ENCODE measurements around the gene TCP10L.
"Not testable (repeated sequence)": the region's sequence is repeated elsewhere in the genome, so short reads cannot be mapped to it uniquely, and the experiment has no call there.

The TCP10L gene, protein sequence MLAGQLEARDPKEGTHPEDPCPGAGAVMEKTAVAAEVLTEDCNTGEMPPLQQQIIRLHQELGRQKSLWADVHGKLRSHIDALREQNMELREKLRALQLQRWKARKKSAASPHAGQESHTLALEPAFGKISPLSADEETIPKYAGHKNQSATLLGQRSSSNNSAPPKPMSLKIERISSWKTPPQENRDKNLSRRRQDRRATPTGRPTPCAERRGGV

DNA sequence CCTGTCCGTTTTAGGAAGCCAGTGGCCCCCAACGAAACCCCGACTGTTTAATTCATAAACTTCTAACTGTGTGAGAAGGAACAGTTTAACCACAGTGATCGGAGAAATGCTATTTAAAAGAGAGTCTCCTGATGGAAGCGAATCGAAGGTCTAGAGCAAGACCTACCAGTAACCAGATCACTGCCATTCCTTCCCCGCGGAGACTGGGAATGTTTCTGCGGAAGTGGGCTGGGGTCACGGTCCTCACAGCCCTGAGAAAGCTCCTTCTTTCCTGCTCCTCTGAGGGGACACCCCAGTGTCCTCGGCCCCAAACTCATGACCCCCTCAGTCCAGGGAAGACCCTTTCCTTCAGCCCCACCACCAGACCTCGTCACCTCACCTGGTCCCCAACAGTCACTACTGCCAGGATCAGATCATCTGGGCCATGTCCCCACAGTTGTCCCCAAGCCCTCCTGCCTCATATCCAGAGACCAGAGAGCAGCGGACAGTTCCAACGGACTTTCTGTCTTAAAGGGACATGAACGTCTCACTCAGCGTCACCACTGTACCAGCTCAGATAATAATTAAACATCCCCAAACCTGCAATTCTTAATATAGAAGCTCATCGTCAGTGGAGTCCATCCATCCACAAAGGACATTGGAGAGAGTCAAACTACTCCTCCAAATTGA is at the start of gene TCP10L:
TCP10L (minus strand) TSS at position 482 of the 669 bp plus-strand sequence. CDS start 1,219 bp downstream, outside the sequence.
- DNase-seq = no peak

DNA sequence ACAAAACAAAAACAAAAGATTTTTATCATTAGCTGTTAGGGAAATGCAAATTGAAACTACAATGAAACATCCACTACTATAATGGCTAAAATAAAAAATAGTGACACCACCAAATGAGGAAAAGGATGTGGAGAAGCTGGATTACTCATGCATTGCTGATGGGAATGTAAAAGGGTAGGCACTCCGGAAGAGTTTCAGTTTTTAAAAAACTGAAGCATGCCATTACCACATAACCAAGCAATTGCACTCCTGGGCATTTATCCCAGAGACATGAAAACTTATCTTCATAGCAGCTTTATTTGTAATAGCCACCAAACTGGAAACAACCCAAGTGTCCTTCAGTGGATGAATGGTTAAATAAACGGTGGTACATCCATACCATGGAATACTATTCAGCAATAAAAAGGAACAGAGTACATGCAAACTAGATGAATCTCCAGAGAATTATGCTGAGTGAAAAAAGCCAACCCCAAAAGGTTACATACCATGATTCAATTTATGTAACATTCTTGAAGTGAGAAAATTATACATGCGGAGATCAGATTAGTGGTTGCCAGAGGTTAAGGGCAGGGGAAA is 41.4 kb upstream of the TCP10L start:
- no peak for DNase-seq

DNA sequence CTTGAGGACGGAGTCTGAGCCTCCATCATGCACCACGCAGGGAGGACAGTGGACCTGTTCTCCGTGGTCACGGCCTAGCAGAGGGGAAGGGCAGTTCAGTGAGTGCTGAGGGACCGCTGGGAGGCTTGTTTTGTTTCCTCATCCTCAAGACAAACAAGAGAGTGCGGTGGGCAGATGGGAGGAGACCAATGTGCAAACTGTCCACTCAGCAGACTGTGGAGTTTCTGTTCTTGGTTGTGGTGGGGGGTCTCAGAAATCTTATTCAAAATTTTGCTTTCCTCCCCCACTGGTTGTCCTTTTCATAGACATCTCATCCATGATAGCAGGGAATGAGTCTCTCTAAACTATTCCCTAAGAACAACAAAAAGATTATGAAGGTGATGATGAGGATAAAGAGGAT is 32.9 kb upstream of the TCP10L start:
- DNase-seq = not testable (repeated sequence)

DNA sequence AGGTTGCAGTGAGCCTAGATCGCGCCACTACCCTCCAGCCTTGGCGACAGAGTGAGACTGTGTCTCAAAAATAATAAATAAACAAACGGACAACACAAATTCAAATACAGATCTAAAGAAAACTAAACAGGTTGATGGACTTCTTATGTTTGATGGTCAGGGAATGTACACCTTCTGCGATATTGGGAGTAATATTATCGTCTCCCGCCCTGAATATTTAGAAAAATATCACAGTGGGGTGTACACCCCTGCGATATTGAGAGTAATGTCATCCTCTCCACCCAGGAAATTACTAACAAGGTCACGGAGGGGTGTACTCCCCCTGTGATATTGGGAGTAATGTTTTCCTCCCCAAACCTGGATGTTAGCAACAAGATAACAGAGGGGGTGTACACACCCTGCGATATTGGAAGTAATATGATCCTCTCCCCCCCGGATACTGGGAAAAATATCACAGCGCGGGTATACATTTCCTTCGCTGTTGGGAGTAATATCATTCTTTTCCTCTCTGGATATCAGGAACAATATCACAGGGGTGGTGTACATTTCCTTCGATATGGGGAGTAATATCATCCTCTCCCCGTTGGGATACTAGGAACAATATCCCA is 28.2 kb upstream of the TCP10L start:
- no peak for DNase-seq

DNA sequence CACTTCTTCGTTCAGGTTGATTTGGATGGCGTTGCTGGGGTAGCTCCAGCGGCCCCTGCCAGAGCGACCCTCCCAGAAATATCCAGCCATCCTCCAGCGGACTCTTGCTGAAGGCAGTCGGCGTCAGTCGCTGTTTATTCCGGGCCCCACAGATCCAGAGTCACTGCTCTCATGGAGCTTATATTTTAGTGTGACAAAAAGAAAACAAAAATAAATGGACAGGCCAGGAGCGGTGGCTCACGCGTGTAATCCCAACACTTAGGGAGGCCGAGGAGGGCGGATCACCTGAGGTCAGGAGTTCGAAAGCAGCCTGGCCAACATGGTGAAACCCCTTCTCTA is 27.6 kb upstream of the TCP10L start:
- DNase-seq = no peak

DNA sequence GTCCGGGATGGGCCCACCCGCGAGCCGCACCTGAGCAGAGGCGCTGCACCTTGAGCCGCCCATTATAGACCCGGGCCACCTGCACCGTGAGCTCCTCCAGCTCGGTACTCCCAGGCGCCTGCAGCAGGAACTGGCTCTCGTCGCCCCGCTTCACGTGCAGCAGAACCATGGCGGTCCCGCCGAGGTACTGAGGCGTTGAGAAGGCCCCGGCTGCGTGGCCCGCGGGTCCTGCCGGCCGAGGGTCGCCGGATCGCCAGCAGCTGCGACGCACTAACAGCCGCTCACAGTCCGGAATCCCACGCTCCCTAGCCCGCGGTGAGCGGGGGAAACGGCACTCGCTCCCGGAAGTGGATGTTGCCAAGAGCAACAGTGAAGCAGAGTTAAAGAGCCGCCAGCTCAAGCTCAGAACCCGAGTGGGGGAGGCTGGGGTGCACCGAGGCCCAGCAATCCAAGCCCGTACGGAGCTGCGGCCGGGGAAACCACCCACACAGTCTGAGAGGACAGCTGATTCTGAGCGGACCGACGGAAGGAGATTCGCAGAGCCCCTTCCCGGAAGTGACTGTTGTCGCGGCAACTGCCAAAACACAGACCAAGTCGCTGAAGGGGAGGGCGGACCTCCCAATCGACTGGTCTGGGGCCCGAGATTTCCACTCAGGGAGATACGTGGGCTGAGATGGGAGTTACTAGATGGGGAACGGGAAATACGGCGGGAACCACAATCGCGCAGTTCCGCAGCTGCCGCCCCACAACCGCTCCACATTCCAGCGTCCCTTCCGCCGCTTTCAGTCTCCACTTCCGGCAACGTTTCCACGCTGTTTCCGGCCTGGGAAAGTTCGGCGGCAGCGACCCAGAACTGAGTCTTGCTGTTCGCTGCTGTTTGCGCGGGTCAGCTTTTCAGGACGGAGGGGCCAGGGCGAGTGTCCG is 27.0 kb upstream of the TCP10L start, which contains the start of gene CFAP298:
CFAP298 (minus strand) TSS at position 303 of the 924 bp plus-strand sequence; CDS start at position 169, 134 bp downstream.
- DNase-seq = peak; percentile 91 to 92

DNA sequence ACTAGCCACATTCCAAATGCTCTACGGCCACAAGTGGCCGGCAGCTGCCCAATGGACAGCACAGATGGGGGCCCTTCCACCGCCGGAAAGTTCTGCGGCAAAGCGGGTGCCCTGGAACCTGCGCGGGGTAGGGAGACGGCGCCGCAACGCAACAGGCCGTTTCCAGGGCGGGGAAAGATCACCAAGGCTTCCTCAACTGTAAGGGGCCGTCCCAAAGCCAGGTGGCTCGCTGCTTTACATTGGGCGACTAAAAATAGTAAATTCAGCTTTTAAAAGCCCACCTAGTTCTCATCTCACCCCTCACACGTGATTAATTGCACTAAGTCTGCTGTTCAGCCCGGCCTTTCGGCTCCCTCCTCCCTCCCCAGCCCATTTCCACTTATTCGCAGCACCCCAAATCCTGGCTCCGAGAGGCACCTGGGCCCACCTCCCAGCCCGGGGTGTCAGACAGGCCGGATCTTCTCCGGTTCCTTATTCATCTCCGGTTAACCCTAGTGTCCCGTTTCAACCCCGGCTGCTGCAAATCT is 26.2 kb upstream of the TCP10L start:
- DNase-seq = peak; percentile 48 to 58

DNA sequence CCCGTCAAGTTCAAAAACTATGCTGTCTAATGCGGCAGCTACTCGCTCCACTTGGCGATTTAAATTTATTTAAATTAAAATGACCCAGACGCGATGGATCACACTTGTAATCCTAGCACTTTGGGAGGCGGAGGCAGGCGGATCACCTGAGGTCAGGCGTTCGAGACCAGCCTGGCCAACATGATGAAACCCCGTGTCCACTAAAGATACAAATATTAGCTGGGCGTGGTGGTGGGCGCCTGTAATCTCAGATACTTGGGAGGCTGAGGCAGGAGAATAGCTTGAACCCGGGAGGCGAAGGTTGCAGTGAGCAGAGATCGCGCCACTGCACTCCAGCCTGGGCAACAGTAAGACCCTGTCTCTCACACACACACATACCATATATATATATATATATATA is 25.6 kb upstream of the TCP10L start:
- DNase-seq = not testable (repeated sequence)

DNA sequence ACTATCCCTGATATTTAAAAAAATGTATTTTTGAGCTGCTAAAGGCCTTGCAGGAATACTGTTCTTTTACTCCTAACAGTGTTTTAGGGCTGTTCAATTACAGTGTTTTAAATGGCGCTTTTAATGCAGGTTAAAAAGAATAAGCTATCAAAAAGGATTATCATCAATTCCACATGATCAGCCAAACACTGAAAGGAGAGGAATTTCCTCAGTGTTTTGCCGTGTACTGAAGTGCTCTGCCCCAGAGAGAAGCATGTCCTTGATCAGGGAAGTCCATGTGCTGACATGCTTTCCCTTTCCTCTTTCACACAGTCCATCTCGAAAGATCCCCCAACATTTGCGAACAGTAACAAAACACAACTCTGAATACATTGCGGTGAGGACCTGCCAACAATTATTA is 23.5 kb upstream of the TCP10L start:
- no peak for DNase-seq

DNA sequence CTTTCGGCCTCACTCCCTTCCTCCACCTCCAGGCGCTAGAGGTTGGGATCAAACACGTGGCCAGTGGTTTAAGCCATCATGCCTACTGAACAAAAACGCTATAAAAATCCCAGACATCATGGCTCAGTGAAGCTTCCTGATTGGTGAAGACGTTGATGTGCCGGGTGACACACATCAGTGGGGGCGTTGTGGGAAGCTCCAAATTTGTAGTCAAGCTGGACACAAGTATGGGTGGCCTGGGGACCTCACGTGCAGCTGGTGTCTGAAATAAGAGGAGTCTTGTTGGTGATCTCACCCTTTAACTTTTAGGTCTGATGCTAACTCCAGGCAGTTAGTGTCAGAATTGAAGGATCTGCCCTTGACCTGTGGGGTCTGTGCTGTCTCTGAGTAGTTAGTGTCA is 20.1 kb upstream of the TCP10L start:
- no peak for DNase-seq

DNA sequence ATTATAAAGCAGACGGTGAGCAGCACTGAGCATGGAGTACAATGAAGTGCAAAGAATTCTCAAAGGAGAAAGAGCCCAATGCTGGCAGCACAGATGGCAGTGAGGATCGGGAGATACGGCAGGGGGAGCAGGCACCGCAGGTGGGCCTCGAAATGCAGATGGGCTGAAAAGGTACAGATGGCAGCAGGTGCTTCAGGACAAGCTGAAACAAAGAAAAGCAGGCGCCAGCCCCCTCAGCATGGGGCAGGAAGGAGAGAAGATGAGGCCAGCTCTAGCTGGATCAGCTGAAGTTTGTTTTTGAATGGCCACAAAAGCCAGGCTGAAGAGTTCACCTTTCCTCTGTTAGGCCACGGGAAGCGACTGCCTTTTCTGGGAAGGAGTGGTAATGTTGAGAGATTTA is 19.1 kb upstream of the TCP10L start:
- DNase-seq = no peak

DNA sequence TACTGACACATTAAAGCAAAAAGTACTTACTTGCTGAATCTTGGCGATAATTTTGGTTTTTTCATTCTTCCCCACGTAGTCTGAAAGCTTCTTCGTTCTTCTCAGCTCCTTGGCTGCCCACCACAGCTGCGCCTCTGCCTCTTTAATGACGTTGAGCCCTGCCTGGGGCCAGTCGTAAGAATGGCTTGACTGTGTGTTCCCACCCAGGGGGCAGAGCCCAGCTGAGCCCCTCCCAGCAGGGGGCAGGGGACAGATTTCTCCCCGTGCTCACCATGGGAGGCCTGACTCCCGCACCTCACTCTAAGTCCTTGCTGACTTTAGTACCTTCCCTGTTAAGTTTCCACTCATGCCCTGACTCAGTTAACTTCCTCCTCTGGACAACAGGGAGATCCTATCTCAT is 17.8 kb upstream of the TCP10L start:
- no peak for DNase-seq

DNA sequence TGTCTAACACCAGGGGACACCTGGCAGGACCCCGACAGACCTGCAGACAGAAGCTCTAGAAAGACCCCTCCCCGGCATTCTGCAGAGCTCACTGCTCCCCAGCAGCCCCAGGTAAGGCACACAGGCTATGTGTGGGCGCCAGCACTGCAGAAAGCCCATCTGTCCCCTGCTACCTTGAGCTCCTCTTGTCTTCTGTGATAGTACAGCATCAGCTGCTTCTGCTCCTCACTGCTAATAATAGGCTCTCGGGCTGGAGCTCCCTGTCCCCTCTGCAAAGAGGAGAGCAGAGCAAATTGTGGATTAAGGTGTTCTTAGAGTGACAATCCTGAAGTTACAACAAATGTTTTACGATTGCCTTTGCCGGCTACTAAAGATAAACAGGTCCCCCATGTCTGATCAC is 16.8 kb upstream of the TCP10L start:
- DNase-seq = no peak

DNA sequence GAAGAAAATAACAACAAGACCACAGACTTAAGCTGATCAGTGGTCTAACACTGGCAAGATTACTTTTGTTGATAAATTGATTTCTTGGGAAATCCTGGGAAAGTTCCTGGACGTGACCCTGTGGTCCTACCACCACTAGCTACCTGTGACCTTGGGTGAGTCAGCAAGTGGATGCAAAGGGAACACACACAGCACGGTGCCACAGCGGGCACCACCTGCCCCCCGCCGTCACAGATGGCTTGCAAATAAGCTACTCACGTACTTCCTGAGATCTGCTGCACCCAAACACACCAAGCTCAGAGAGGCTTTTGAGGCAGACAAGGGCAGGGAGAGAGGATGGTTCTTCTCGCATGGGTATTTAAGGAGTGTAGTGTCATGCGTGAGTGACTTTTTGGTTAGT is 14.2 kb upstream of the TCP10L start:
- DNase-seq = no peak

DNA sequence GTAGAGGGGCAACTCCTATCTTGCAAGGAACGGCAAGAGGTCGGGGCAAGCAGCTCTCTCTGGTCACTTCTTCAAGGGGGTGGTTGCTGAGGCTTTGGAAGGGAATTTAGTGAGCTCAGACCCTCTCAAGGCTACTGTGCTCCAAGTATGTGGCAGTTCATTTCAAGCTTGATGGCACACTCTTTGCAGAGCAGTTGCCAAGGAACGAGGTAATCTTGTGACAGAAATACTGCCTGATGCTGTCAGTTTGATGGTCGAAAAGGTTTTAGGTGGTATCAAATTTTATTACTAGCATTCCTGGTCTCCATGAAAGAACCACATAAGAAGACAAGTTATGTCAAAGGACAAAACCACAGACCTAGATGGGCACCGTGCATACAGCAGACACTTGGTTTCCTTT is 13.8 kb upstream of the TCP10L start:
- no peak for DNase-seq

DNA sequence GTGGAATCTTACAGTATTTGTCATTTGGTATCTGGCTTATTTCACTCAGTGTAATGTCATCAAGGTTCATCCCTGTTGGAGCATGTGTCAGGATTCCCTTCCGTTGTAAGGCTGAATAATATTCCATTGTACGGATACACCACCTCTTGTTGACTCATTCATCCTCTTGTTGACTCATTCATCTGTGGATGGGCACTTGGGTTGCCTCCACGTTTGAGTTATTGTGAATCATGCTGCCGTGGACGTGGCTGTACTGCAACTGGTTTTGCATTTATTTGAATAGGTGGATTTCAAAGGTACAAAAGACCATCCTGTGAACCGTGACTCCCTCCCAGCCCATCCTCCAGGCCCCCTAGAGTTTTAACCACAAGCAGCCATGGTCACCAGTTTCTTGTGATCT is 11.9 kb upstream of the TCP10L start:
- DNase-seq = no peak

DNA sequence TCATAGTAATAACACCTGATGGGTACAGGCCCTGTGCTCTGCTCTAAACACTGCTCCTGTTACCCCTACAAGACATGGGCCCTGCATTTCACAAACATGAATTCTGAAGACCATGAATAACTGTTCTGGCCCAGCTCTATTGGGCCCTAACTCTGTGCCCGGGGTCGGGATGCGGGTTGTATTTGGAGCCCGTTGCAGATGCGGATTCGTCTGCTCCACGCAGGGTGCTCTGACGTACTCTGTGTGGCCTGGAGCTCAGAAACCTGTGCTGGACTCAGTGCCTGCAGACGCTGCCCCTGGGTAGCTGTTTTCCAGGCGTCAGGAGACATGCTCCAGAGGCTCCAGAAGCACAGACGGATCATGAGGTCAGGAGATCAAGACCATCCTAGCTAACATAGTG is 10.1 kb upstream of the TCP10L start:
- no peak for DNase-seq

DNA sequence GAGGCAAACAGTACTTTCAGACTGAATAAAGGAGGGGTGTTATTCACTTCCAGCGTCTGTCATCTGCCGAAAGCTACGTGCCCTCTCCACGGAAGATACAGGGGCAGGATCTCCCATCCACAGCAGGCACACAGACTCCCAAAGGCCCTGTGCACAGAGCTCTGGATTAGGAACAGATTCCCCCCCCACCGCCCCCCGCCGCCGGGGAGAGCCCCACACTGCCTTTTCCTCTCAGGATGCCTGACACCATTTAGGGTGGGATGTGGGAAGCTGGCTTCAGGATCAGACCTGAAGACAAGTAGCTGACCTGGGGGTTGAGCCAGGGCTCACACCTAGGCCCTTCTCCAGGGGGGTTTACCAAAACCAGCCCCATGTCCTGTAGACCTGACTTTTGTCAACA is 8.4 kb upstream of the TCP10L start:
- no peak for DNase-seq

DNA sequence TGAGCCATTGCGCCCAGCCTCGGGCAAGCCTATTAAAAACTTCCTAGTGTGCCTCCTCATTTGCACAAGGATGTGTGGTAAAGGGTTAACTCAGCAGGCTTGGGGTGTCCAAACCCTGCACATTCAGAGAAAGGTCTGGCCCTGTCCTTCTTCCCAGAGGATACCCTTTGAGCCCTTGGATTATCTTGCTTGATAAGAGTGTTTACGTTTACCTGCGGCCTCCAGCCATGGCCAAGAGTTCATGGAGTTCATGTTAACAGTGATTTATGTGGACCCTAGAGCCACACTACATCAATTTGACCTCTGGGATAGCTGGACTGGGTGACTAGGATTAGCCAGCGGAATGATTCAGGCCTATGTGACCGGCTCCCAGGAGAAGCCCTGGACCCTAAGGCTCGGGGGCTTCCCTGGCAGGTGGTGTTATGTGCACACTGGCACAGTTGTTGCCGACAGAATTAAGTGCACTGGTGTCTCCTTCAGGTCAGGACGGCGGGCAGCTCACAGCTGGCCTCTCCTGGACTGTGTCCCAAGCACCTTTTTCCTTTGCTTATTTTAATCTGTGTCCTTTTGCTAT is 7.7 kb upstream of the TCP10L start:
- DNase-seq = no peak

DNA sequence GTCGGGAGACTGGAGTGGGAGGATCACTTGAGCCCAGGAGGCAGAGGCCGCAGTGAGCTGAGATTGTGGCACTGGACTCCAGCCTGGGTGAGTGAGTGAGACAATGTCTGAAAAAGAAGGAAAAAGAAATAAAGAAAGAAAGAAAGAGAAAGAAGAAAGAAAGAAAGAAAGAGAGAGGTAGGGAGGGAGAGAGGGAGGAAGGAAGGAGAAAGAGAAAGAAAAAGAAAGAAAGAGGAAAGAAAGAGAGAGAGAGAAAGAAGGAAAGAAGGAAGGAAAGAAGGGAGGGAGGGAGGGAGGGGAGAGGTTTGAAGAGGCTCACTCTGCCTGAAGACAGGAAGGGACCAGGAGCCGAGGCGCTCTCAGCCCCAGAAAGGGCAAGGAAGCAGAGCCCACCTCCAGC is 4.8 kb upstream of the TCP10L start:
- no peak for DNase-seq

DNA sequence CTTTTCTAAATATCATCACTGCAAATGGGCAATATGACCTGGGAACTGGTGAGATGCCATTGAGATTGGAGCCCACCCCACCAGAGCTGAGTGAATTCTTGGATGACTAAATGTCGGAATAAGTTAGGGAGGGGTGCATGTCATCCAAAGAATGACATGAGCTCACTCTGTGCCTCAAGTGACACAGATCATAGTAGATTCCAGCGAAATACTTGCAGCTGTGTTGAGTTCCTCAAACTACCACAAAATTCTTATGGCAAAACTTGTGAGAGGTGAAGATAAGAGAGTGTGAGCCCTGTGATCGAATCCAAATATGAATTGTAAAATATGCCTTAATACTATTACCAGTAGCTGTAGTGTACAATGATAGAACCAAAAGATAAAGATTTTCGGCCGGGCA is 2.3 kb upstream of the TCP10L start:
- DNase-seq = no peak

DNA sequence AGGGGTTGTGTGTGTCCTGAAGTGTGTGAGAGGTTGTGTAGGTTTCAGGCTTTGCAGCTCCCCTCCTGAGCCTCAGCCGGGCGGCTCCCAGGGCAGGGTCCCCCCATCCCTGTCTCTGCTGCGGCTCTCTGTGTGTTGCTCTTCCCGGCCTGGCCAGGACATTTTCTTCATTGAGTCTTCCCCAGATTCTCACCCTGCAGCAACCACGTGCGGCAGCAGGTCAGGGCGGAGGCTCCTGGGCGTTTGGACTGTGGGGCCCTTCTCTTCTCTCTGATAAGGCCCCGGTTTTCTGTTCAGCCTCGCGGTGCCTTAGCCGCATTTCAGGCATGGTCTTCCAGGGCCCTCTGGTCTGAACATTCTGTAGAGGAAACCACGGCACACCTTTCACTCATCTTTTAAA is 1.8 kb upstream of the TCP10L start:
- no peak for DNase-seq

Measured in activated T-cell treated with anti-CD3 and anti-CD28 coated beads, Interleukin-2, amount 50 U/mL, for 48 hours (primary cell).